Endothelial cell of umbilical vein (primary cell): ENCODE measurements around the gene PKD2. TPM values are rescaled to one million over a fixed set of nuclear protein-coding genes. Genes with fewer than 3 reads are reported as not detected.

Source experiments
- BruUV-seq: library from RNA; stranded (reverse); fragments of 400-500 nt; replicated peaks from 2 replicates; lab custom pipeline; 2021; lab: Mats Ljungman, UMichigan
- CTCF ChIA-PET: fragments of 300-600, 350-600 bp; sonication (Branson Sonifier 250); formaldehyde crosslinking; loops from one replicate; lab custom pipeline; 2021; ENCODE audit warnings: antibody characterized with exemption, inconsistent platforms; lab: Charles Lee
- POLR2A ChIA-PET: fragments of 300-600, 350-600 bp; sonication (Branson Sonifier 250); formaldehyde crosslinking; loops from one replicate; lab custom pipeline; 2021; ENCODE audit warnings: antibody characterized with exemption, inconsistent platforms; lab: Charles Lee
- DNase-seq: peaks from one replicate; pipeline ENCODE4 v3.0.0-alpha.2; 2011; ENCODE audit warnings: low read depth, low spot score
- FAIRE-seq: peaks from 2 replicates; lab custom pipeline; 2011; peaks lifted over from hg19 to GRCh38; lab: Jason Lieb, UNC
- H2AFZ ChIP-seq: 2 replicates; pipeline ENCODE4 v1.6.0; 2012; ENCODE audit warnings: low read depth, low read length, control low read depth, inconsistent platforms
- H3K27ac ChIP-seq: 2 replicates; pipeline ENCODE4 v1.5.1; 2011; ENCODE audit warnings: low read depth, mild to moderate bottlenecking, control low read depth, low read length, moderate library complexity; ENCODE audit not compliant: insufficient read depth
- H3K27me3 ChIP-seq, 2 experiments: 2 replicates each; pipeline versions ENCODE4 v1.6.0 to v1.6.1; 2011; ENCODE audit warnings: low read length in 2 of 2, mixed read lengths in 1 of 2; ENCODE audit not compliant: control insufficient read depth in 2 of 2, insufficient read depth in 2 of 2
- H3K36me3 ChIP-seq, 2 experiments: 2 replicates in 1 of 2; 3 replicates in 1 of 2; pipeline ENCODE4 v1.5.1; 2011; ENCODE audit warnings: low read length in 2 of 2, mild to moderate bottlenecking in 1 of 2, moderate library complexity in 1 of 2; ENCODE audit not compliant: control insufficient read depth in 2 of 2, insufficient read depth in 2 of 2; ENCODE audit errors: extremely low read depth in 1 of 2
- H3K4me1 ChIP-seq: 3 replicates; pipeline ENCODE4 v1.5.1; 2011; ENCODE audit warnings: mild to moderate bottlenecking, low read length; ENCODE audit not compliant: control insufficient read depth, insufficient read depth; ENCODE audit errors: extremely low read depth
- H3K4me2 ChIP-seq: 2 replicates; pipeline ENCODE4 v1.6.1; 2011; ENCODE audit warnings: low read length, control low read depth, mixed read lengths; ENCODE audit not compliant: insufficient read depth
- H3K4me3 ChIP-seq, 3 experiments: fragments of 200-600 bp in 1 of 3; sonication (generic), shearing (Covaris generic) in 1 of 3; replicated peaks in 1 of 3; 2 replicates each; pipeline ENCODE4 v1.5.1; 2011 to 2016; ENCODE audit warnings: control low read depth in 3 of 3, low read length in 3 of 3, mild to moderate bottlenecking in 2 of 3, inconsistent platforms in 1 of 3, low read depth in 1 of 3, moderate library complexity in 1 of 3; ENCODE audit not compliant: insufficient read depth in 1 of 3
- H3K79me2 ChIP-seq: 2 replicates; pipeline ENCODE4 v1.6.0; 2012; ENCODE audit warnings: low read length, inconsistent platforms; ENCODE audit not compliant: control insufficient read depth, insufficient read depth
- H3K9ac ChIP-seq: replicated peaks from 2 replicates; pipeline ENCODE3; 2011; ENCODE audit warnings: low read length, control low read depth; ENCODE audit not compliant: insufficient read depth; ENCODE audit errors: extremely low read depth
- H3K9me1 ChIP-seq: replicated peaks from 3 replicates; pipeline ENCODE4 v1.6.0; 2011; ENCODE audit warnings: mild to moderate bottlenecking, low read length; ENCODE audit not compliant: control insufficient read depth, insufficient read depth; ENCODE audit errors: extremely low read depth
- H3K9me3 ChIP-seq: replicated peaks from 2 replicates; pipeline ENCODE4 v1.5.1; 2012; ENCODE audit warnings: low read length, inconsistent platforms; ENCODE audit not compliant: control insufficient read depth, insufficient read depth
- H4K20me1 ChIP-seq: replicated peaks from 2 replicates; pipeline ENCODE3; 2011; ENCODE audit warnings: mild to moderate bottlenecking, low read length; ENCODE audit not compliant: control insufficient read depth, insufficient read depth; ENCODE audit errors: extremely low read depth
- CTCF ChIP-seq, 2 donors: IDR thresholded peaks; 1 replicate in 1 of 2; 2 replicates in 1 of 2; pipeline ENCODE4 v1.5.1; 2011; ENCODE audit warnings: low read length in 2 of 2, mild to moderate bottlenecking in 2 of 2, moderate library complexity in 2 of 2, control low read depth in 1 of 2, inconsistent platforms in 1 of 2, low read depth in 1 of 2; ENCODE audit not compliant: insufficient read depth in 1 of 2; ENCODE audit errors: extremely low read depth in 1 of 2
- EZH2 ChIP-seq: IDR thresholded peaks from 2 replicates; pipeline ENCODE4 v1.6.1; 2012; ENCODE audit warnings: borderline replicate concordance, low read depth, mild to moderate bottlenecking, moderate library complexity, low read length, inconsistent platforms; ENCODE audit not compliant: severe bottlenecking
- FOS ChIP-seq: IDR thresholded peaks from 2 replicates; pipeline ENCODE4 v1.6.1; 2011; ENCODE audit warnings: mild to moderate bottlenecking, low read length, moderate library complexity, borderline replicate concordance; ENCODE audit not compliant: insufficient read depth
- GATA2 ChIP-seq: IDR thresholded peaks from 2 replicates; pipeline ENCODE4 v1.7.0; 2011; ENCODE audit warnings: low read depth, mild to moderate bottlenecking, moderate library complexity, mixed read lengths, low read length; ENCODE audit not compliant: insufficient read length, insufficient read depth
- JUN ChIP-seq: IDR thresholded peaks from 2 replicates; pipeline ENCODE4 v1.6.1; 2011; ENCODE audit warnings: borderline replicate concordance, low read depth; ENCODE audit not compliant: insufficient read length, insufficient read depth
- MAX ChIP-seq: IDR thresholded peaks from 2 replicates; pipeline ENCODE4 v1.6.1; 2011; ENCODE audit not compliant: insufficient read depth, insufficient read length
- MYC ChIP-seq: IDR thresholded peaks from one replicate; pipeline ENCODE4 v1.6.1; 2011; ENCODE audit warnings: mild to moderate bottlenecking, low read depth, low read length
- POLR2A ChIP-seq: IDR thresholded peaks from 2 replicates; pipeline ENCODE4 v1.6.1; 2012; ENCODE audit warnings: low read depth, mild to moderate bottlenecking, control low read depth, low read length
- POLR2AphosphoS5 ChIP-seq: IDR thresholded peaks from 2 replicates; pipeline ENCODE4 v1.6.1; 2012; ENCODE audit warnings: low read depth, mild to moderate bottlenecking, control low read depth, low read length, moderate library complexity; ENCODE audit not compliant: insufficient read depth
- dilution Hi-C: fragments of 300-500 bp; cut with MboI; formaldehyde crosslinking; loops from one replicate; pipeline ENCODE4 v1.15.0; 2019; ENCODE audit warnings: low sequenced_read_pairs; ENCODE audit not compliant: extremely low pct_ligation_motif_present
- intact Hi-C: fragments of 100-400 bp; cut with micrococcal nuclease; formaldehyde crosslinking; loops from one replicate; pipeline ENCODE4 v1.10.0; 2022
- polyA plus RNA-seq, 4 experiments: library from polyadenylated mRNA; depleted of rRNA in 3 of 4; stranded (reverse) in 3 of 4; unstranded in 1 of 4; fragments of >200 nt; gene quantifications; 2 replicates each; pipeline versions ENCODE4 v1.2.1 to v1.2.3, GENCODE V29; 2011 to 2012; ENCODE audit warnings: missing spikeins in 1 of 4
- total RNA-seq: library from RNA; stranded (reverse); gene quantifications from 2 replicates; pipeline ENCODE4 v1.2.3, GENCODE V29; 2021

PKD2 gene
- total and polyA plus RNA-seq, 2 donors (not counting 3 experiments of a cell fraction or from before 2014, with no cell fraction given), result 23.1 to 27.0 TPM

GRCh38 chr4:88062843-88063242 lies 55.4 kb downstream of the PKD2 start:
- Histone ChIP-seq H3K36me3 (peaks cover 0 to 10% of the 10 kb centered on the region in 2 experiments), H3K79me2 (no peaks in the 10 kb centered on the region), H2AFZ (no peak overlapping the region), H3K4me2 (no peak overlapping the region), H3K4me3 (no peak overlapping the region), H3K27me3 (no peaks in the 10 kb centered on the region), H3K27ac (no peak overlapping the region), H3K9me3 (no peaks in the 10 kb centered on the region), H4K20me1 (no peaks in the 10 kb centered on the region), H3K9me1 (no peaks in the 10 kb centered on the region), H3K9ac (no peak overlapping the region), H3K4me1 (peaks cover 6% of the 10 kb centered on the region)
- TF ChIP-seq GATA2, result no peak
- no peak for TF ChIP-seq MAX
- TF ChIP-seq POLR2A, result no peak
- TF ChIP-seq MYC, result no peak
- TF ChIP-seq CTCF (IDR thresholded peaks at IDR 0.05; ENCODE audit: extremely low read depth in 1 of 2, insufficient read depth in 1 of 2, low read depth in 1 of 2, low read length in 2 of 2), result no peak
- TF ChIP-seq FOS, result no peak
- no peak for TF ChIP-seq JUN
- TF ChIP-seq EZH2, result no peak
- TF ChIP-seq POLR2AphosphoS5, result no peak
- DNase-seq (no peak), FAIRE-seq (no peak)
- CTCF ChIA-PET, result interaction anchor here (2.1 to 2.6 kb wide), 2 partner anchors 8 to 148 kb away, joined by 8 to 11 read pairs; no protein-coding TSS in a partner anchor
- intact Hi-C loops, result no loop called here
- dilution Hi-C loops, result no loop called here
- POLR2A ChIA-PET, result no interaction called here
- BruUV-seq, result no TSS peak
